CD1c-positive myeloid dendritic cell (primary cell): ENCODE results near the gene FIGLA.

Experiments
- DNase-seq: peaks from one replicate; pipeline ENCODE4 v3.0.0-alpha.2; 2016; ENCODE audit errors: extremely low spot score

The FIGLA gene

DNA sequence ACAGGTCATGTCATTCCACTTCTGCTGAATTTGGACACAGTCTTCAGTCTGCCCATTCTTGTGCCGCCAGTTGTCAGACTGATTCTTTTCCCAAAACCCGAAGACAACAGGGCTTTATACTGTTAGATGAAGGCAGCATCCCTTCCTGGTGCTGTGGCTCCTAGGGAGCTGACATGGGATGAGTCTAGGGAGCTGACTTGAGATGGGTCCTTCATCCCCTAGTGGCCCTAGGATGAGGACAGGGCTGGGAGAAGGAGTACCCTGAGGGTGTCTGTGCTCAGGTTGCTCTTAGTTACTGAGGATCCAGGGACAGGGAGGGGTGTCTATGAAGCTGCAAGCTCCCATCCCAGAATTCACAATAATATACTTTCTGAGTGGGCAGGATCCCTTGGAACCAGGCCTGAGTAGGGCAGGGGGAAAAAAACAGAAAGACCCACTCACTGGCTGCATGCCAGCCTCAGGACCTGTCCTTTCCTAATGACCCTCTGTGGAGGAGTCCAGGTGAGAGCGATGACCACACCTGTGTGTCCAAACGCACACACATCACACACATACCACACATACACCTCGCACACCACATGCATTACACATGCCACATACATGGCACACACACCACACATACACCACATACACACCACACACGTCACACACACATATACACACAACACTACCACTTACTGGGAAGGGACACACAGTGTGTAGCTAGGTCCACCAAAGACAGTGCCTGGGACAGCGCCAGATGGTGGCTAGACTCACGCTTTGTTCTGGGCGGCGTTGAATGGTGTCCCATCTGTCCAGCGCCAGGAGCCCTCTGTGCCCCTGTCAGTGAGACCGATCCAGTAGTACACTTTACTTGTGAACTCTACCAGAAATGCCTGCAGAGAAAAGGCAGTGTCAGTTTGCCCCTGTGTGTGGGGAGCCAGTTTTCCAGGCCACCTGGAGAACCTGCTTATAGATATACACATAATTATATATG is 18.8 kb upstream of the FIGLA start:
- no peak for DNase-seq

DNA sequence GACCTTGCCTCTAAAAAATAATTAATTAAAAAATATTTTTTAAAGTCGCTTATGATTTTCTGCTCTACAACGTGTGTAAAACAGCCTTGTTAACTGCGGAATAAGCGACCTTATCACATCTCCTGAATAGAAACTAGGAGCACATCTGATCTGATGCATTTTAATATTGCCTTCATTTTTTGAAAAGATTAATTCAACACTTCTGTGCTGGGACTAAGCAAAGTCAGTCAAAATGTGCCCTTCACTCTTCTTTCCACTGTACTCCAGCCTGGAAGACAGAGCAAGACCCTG is 17.3 kb upstream of the FIGLA start:
- DNase-seq, result no peak

DNA sequence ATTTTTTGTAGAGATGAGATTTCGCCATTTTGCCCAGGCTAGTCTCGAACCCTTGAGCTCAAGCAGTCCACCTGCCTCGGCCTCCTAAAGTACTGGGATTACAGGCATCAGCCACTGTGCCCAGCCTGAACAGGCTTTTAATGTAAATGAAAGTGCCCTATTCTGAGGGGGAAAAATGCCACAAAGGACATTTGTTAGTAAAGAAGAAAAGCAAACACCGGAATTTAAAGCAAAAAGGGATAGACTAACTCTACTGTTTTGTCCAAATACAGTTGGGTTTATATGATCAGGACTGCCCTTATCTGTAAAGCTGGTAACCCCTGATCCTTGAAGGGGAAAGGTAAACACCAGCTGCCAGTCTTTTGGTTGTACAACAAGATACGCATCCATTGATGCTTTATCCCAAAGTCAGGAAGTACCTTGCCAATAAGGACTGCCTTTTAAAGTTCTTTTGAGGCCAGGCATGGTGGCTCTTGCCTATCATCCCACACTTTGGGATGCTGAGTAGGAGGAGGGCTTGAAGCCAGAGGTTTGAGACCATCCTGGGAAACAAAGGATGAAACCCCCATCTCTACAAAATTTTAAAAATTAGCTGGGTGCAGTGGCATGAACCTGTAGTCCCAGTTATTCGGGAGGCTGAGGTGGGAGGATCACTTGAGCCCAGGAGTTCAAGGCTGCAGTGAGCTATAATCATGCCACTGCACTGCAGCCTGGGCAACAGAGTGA is 16.8 kb upstream of the FIGLA start:
- no peak for DNase-seq

DNA sequence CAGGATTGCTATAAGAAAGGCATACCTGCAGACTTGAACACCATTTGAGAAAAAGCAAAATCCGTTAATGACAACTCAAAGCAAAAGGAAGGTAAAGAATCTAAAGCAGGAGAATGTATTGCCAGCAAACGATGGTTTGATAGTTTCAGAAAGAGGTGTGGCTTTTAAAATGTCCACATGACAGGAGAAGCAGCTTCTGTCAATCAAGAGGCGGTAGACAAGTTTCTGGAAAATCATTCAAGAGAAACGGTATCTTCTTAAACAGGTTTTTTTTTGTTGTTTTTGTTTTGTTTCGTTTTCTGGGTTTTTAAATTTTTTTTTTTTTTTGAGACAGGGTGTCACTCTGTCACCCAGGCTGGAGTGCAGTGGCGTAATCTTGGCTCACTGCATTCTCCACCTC is 16.2 kb upstream of the FIGLA start:
- no peak for DNase-seq

DNA sequence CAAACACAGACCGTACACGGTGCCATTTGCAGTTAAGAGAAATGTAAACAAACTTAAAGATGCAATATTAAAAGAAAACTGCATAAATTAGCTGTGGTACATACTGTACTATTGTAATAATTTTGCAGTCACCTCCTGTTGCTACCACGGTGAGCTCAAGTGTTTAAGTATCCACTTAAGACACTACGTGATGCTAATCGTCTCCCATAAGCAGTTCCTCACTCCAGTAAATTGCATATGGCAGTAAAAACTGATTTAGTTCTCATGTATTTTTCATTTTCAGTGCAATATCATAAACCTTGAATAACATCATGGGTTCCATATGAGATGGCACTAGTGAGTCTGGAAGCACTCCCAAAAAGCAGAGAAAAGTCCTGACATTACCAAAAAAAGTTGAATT is 15.6 kb upstream of the FIGLA start:
- no peak for DNase-seq

DNA sequence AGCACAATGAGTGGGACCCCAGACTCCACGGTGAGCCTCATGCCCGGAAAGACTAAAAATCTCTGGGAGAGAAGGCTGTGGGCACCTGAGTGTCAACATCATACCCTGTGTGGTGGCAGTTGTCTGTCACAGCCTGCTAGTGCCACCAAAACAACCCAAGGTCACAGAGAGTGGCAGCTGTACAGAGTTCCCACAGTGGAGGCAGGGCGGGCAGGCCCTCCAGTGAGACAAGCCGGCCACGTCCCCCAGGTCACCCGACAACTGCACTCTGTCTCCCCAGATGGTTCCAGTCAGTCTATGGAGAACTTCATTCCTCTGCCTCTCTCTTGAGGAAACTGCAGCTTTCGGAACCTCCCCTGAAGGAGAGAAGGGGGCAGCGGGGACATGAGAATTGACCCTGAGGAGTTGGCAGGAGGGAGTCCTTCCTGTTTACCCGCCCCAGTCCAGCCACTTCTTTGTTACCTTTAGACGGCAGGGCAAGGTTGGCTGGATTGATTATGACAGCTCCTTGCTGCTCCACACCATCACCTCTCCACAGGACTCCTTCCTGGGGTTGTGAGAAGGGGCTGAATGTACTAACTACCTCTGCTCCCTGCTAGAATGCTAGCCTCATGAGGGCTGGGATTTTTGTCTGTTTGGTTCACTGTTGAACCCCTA is 11.3 kb upstream of the FIGLA start:
- no peak for DNase-seq

DNA sequence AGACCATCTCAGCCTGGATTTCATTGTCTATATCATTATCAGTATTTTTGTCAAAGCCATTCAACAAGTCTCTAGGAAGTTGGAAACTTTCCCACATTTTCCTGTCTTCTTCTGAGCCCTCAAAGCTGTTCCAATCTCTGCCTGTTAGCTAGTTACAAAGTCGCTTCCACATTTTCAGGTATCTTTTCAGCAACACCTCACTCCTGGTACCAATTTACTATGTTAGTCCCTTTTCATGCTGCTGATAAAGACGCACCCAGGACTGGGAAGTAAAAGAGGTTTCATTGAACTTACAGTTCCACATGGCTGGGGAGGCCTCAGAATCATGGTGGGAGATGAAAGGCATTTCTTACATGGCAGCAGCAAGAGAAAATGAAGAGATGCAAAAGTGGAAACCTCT is 9.3 kb upstream of the FIGLA start:
- no peak for DNase-seq

DNA sequence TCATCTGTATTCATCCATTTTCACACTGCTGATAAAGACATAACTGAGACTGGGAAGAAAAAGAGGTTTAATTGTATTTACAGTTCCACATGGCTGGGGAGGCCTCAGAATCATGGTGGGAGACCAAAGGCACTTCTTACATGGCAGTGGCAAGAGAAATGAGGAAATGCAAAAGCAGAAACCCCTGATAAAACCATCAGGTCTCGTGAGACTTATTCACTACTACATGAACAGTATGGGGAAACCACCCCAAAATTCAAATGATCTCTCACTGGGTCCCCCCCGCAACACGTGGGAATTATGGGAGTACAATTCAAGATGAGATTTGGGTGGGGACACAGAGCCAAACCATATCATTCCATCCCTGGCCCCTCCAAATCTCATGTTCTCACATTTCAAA is 7.6 kb upstream of the FIGLA start:
- peak; percentile 70 for DNase-seq

DNA sequence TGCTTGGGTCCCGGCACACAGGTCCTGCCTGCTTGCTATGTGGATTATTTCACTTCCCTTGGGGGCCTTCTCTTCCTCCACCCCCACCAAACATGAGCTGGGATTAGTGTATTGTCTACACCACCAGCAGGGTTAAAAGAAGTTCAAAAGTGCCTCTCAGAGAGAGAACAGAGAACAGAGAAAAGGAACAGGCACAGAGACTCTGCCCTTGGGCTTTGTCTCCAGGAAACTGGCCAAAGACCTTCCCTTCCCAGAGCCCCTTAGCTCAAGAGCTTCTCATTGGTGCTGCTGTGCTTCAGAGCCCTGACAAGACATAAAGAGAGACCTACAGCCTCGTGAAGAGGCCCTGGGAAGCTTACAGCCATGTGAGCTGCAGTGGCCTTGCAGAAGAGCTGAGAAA is 7.1 kb upstream of the FIGLA start:
- peak; percentile 69 for DNase-seq

DNA sequence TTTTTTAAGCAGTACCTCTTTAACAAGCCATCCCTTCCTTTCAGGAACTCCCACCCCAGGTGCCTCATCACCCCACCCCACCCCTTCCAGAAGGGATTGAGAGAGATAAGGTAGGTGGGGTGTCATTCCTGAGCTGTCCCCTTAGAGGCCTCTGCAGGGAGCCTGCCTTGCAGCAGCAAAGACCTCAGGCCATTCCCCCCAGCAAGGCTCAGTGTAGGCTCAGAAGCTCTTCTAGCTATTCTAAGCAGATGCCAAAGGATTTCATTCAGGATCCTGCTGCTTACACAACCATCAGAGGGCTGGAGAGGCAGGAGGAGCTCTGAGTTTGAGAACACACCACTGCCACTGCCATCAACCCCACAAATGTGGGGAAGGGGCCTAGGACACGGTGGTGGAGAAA is 5.8 kb upstream of the FIGLA start:
- DNase-seq, result no peak

DNA sequence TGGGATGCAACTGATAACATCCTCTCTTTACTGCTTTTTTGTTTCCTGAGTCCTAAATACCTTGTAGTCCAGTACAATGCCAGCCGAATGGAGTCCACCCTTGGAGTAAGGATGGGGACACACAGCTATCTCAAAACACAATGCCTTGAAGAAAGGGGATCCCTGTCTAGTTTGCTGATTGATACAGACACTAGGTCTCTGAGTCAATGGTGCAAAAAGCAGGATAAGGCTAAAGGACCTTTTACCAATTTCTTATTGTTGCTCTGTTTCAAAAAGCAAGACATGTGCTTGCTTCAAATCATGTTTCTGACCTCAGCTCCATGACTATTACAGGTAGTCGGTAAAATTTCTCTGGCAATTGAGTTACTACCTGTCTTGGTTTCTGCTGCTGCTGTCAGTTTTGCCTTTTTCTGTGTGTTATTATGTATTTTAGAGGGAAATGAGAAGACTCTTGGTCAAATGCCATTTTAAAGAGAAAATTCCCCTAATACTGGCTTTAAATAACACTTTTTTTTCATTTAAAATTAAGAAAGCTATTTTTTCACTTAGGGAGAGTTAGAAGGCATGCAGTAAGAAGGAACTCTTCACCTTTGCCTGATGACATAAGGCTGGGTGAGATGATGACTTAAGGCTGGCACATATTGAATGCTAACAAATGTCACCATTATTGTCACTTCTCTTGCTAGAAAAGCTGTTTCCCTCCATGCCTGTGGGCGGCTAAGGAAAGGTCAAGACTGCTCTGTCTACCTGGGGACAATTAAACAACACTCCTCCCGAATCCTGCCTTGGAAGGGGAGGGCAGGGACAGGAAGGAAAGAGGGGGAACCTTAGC is 4.9 kb upstream of the FIGLA start:
- DNase-seq, result no peak

DNA sequence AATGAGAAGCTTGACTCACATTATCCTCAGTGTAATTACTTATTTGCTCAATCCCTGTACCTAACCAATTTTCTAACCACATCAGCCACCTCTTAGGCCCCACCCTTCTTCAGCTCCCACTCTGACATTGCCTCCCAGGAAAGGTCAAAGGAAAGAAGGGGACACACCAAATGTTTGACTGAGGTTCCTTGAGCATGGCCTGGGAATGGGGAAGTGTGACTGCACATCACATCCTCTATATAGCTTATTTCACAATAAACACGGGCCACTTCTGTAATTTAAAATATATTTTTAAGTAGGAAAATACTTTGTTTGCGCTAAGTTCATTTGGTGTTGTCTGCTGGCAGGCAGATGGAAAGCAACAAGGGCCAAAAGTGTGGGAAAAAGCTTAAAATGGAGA is 3.0 kb upstream of the FIGLA start:
- DNase-seq, result peak; percentile 88

DNA sequence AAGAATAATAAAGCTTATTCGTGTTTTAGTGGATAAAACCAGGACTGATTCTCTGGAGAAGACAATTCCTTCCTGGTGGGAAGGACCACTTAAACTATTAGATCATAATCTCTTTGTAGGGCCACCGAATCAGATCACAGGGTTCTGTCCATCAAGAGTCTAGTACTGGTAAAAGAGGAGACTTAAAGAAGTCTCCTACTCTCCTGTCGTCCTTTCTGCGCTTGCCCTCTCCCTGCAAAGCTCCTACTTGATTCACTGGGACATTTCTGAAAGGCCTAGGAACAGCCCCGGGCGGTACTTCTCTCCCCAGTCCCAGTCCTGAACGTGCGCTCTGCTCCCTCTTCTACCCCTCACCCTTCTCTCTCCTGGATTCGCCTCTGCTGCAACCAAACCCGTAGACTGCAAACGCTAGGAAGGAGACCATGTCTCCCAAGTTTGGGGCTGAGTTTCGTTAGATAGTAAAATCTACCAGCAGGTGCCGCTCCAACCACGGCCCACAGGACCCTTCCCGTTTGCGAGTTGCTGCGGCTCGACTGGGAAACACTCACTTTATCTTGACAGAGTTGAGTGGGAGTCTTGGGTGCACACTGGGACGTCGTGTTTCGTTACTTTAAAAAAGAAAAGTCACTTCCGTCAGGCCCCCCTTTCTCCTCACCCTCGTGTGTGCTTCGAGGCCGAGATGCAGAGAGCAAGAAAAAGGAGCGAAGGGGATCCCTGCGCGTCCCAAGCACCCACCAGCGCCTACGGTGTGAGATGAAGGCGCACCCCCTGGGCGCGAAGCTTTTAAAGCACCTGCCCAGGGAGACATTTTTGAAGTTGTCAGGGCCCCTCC is 923 bp downstream of the FIGLA start:
- peak; percentile 86 for DNase-seq

DNA sequence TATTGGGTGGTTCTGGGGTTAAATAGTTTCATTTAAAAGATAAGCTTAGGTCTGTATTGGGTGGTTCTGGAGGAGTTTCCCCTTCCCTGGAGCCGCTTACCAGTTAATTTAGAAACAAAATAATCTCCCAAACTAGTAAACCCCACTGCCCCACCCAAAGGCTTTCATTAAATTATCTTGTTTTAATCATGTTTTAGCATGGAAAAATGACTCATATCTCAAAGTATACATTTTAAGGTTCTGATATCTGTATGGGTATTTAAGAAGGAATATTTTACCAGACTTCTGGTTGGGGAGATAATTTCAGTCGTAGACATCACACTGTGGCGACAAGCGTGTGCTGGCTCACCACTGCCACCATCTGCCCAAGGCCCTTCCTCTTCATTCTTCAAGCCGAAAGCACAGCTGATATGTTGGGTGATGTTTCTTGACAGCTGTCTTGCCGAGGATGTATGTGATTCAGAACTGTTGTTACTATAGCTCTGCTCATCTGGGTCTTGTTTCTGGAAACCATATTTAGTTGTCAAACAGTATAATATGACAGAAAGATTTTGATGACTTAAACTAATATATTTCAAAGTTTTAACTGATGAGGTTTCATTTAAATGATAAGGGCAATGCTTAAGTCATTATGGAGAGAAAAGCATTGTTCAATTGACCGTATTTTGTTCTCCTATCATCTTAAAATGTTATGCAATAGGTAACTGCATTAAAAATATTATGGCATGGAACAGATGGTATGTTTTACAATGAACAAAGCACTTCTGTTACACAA is 5.1 kb downstream of the FIGLA start:
- peak; percentile 35 for DNase-seq

DNA sequence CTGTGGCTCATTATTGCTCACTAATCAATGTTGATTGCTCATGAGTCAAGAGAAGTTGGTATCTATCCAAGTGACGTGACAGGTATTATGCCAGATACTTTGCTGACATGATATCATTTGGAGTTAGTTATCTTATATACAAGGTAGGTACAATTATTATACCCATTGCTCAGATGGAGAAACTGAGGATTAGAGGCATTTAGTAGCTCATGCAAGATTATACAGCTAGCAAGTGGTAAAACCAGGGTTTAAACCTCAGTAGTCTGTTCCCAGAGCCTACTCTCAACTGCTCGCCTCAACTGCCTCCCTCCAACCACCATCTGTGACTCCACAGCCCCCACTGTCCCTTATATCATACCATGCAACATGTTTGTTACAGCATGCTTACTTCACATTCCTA is 6.1 kb downstream of the FIGLA start:
- DNase-seq, result no peak

DNA sequence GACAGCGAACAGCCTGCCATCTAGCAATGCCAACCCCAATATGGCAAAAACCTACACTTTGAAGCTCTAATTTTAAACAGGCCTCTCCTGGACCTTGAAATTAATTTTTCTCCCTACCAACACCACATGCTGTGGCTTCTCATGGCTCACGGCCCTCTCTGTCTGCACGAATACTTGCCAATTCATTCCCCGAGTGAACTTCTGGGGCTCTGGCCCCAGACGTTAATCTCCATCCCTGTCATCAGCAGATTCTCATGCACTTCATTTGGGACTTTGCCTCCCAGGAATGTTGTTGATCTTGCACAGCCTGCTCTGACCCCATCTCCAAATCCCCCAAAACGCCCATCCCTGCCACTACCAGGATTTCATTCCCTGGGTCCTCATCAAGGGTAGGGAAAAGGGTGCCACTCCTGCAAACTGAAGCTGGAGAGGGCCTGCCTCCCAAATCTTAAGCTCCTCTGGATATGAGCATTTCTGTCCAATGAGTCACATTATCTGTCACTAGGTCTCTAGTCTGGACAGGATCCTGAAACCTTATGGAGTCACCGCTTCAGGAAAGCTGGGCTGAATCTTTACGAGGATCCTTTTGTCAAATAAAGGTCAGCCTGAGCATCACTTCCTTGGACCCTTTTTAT is 10.4 kb downstream of the FIGLA start:
- DNase-seq, result no peak

DNA sequence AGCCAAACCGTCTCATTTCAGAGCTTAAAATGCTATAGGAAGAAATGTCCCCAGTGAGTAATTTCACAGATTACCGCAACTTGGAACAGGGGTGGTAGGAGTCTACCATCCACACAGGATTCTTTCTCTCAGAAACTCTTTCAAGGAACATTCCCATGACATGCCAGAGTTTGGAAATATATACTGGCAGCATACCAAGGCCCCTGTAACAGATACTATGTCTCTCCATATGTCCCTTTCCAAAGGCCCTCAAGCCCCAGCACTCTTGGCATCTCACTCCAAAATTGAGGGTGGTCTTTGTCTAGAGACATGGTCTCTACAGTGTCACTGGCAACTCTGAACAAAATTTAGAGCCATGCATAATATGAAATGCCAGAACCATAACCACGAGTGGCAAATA is 11.0 kb downstream of the FIGLA start:
- DNase-seq, result no peak

DNA sequence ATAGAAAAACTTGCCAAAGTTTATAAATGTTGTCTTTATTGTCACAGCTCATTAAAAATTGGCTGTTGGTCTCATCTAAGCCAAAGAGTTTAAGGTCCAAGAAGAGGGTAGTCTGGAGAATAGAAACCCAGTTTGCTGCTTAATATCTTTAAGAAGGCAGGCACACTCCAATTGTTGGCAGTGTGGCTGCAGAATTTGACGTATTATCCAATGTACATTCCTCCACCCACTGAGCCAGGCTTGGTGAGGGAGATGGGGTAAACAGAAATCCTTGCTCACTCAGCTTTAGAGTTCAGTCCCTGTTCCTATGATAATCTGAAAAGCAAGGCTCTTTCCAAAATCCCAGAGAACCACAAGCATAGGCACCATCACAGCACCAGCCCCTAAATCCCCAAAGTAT is 11.8 kb downstream of the FIGLA start:
- DNase-seq, result no peak

DNA sequence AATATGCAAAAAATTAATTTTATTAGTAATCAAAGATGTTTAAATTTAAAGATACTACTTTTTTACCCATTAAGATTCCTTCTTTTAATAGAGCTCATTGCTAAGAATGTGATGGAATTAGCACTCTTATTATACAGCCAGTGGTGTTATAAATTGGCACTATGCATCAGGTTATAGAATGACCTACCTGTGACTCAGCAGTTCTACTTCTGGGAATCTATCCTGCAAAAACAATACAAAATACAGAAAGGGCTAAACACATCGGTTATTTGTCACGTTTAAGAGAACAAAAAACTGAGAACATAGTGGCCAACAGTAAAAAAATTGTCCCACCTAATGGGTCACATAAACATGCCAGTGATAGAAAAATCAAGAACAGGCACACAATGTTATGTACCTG is 13.0 kb downstream of the FIGLA start:
- DNase-seq, result no peak

DNA sequence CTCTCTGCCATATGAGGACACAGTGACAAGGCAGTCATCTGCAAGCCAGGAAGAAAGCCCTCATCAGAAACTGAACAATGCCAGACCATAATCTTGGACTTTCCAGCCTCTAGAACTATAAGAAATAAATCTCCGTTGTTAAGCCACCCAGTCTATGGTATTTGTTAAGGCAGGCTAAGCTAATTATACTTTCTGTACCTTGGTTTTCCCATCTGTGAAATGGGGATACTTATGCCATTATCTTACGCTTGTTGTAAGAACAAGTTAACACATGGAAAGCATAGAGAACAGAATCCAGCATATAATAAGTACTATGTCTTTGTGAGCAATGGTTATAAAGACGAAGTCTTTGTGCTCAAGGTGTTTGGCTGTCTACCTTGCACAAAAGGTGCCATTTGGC is 14.2 kb downstream of the FIGLA start:
- DNase-seq, result no peak
